ENCODE results near the gene MRPL19.

Gene MRPL19

GRCh38 chr2:75614162-75614651, 32.4 kb upstream of the MRPL19 start:
- FAIRE-seq, result no peak

DNA sequence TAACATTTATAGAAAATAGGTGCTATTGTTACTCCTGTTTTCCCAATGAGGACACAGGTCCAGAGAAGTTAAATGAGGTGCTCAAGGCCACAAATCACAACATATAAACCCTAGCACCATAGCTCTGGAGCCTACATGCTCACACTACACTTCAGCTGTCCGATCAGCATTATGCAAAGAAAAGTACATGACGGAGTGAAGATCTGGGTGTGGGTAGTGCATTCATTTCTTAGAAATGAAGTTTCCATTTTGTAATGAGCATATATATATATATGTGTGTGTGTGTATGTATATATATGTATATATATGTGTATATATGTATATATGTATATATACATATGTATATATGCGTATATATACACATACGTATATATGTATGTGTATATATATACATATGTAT, 30.2 kb upstream of the MRPL19 start:
- no peak for DNase-seq (ENCODE audit: insufficient read length, low spot score)
- no peak for FAIRE-seq

More at GRCh38 chr2:75614162-75614651, 32.4 kb upstream of the MRPL19 start:
- no peak for DNase-seq (ENCODE audit: insufficient read length, low spot score)

DNA sequence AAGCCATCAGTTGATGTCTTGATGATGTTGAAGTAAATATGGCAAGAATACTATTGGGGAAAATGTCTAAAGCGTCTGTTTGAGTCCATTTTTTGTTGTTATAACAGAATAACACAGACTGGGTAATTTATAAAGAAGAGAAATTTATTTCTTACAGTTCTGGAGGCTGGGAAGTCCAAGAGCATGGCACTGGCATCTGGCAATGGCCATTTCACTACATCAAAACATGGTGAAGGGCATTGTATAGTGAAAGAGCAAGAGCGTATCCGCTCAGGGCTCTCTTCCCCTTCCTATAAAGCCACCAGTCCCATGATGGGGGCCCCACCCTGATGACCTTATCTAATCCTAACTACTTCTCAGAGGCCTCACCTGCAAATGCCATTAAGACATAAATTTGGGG, 29.6 kb upstream of the MRPL19 start:
- no peak for DNase-seq (ENCODE audit: insufficient read length, low spot score)
- FAIRE-seq, result no peak

DNA sequence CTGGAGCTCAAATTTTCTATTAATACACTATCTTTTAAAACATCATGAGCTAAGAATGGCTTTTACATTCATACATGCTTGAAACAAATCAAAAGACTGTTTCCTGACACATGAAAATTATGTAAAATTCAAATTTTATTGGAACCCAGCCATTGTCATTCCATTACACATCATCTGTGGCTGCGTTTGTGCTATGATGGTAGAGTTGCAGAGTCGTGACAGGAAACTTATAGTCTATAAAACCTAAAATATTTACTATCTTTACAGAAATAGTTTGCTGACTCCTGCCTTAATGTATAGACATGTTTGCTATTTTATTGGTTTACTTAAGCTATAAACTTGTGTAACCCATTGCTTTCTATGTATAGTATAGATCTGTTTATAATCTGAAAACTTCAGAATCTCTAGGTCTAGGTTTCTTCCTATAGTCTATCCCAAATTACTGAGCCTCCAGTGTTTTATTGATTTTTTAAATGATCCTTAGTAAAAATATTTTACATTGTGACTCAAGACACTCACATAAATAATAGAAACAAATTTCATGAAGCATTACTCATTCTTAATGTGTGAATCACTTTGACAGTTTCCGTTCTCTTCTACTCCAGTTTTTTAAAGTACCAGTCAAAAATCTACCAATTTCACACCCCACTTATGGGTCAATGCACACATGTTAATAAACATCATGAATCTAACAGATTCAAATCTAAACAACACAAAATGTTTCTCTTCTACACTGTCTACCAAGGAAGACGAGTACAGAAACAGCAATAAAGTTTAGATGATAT, 26.4 kb upstream of the MRPL19 start:
- DNase-seq (ENCODE audit: insufficient read length, low spot score) (no peak), FAIRE-seq (peak; percentile 31)

- FAIRE-seq (no peak), DNase-seq (ENCODE audit: insufficient read length, low spot score) (no peak)
Measured at GRCh38 chr2:75621228-75621627, 25.4 kb upstream of the MRPL19 start.

DNA sequence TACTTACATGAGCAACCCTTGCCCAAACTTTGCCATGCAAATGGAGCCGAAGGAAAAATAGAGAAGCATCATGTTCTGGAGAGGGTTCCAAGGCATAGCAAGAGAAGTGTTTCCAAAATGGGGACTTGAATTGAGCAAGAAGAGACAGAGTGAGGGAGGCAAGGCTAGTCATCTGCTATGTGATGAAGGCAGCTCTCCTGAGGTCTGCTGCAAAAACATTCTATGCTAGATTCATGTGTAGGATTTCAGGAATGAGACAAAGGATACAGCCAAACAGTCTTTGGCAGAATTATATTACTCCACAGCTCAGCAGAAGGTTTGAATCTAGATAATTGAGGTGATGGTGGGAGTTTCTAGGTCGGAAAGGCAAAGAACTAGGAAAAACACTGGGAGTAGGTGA, 24.1 kb upstream of the MRPL19 start:
- FAIRE-seq (no peak), DNase-seq (ENCODE audit: insufficient read length, low spot score) (no peak)

DNA sequence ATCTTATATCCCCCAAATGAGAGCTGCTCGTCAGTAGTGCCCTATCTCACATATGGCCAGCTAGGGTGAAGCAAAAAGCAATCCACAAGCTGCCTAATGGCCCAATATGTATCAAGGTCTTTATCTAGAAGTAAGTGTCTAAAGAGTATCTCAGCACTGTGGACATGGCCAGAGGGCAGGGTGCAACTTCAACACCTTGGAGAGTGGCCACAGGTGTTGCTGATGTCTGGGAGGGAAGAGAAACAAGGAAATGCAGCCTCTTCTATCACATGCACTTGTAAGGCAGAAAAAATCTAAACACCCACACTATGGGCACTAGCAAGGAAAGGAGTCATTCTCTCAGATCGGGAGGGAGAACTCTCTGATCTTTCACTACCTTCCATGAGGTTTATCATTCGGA, 23.7 kb upstream of the MRPL19 start:
- DNase-seq (ENCODE audit: insufficient read length, low spot score), result no peak
- no peak for FAIRE-seq

- DNase-seq (ENCODE audit: insufficient read length, low spot score) (peak; percentile 47), FAIRE-seq (peak; percentile 84)
Measured at GRCh38 chr2:75627902-75628504, 18.6 kb upstream of the MRPL19 start.

- no peak for DNase-seq (ENCODE audit: insufficient read length, low spot score)
Measured at GRCh38 chr2:75632091-75632701, 14.4 kb upstream of the MRPL19 start.

GRCh38 chr2:75632813-75633212, 13.8 kb upstream of the MRPL19 start:
- FAIRE-seq (no peak), DNase-seq (ENCODE audit: insufficient read length, low spot score) (no peak)

More at GRCh38 chr2:75632091-75632701, 14.4 kb upstream of the MRPL19 start:
- no peak for FAIRE-seq

DNA sequence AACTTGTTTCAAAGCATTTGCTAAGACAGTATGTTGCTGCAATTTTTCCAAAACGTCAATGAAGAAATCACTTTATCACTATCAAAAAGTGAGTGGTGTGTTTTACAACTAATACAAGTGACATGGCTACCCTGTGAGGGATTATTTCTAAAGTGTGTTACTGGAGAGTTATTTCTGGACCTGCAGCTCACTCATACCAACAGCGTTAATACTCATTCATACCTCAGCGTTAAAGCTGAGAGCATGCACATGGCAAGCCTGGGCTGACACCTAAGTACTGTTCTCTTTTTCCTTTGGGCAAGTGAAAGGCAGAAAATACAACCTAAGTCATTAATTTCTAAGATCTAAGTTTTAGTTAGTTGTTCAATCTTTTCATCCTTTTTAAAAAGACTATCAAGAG, 13.0 kb upstream of the MRPL19 start:
- DNase-seq (ENCODE audit: insufficient read length, low spot score) (no peak), FAIRE-seq (no peak)

GRCh38 chr2:75634945-75635344, 11.6 kb upstream of the MRPL19 start:
- no peak for FAIRE-seq
- no peak for DNase-seq (ENCODE audit: insufficient read length, low spot score)

GRCh38 chr2:75637568-75637967, 9.0 kb upstream of the MRPL19 start:
- no peak for FAIRE-seq
- no peak for DNase-seq (ENCODE audit: insufficient read length, low spot score)

- peak; percentile 17 for DNase-seq (ENCODE audit: insufficient read length, low spot score)
Measured at GRCh38 chr2:75640621-75641121, 5.9 kb upstream of the MRPL19 start.

DNA sequence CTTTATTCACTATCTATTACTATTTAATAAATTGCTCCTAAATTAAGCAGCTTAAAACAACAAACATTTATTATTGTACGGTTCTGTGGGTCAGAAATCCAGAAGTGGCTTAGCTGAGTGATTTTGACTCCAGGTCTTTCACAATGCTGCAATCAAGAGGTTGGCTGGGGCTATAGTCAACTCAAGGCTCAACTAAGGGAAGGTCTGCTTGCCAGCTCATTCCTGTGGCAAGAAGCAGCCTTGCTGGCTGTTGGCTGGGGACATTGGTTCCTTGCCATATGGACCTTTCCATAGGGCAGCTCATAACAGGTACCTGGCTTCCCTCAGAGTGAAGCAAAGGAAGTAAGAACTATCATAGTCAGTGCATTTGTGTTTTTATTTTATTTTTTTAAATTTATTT, 5.0 kb upstream of the MRPL19 start:
- no peak for DNase-seq (ENCODE audit: insufficient read length, low spot score)
- no peak for FAIRE-seq

More at GRCh38 chr2:75640621-75641121, 5.9 kb upstream of the MRPL19 start:
- FAIRE-seq, result peak; percentile 68

- DNase-seq (ENCODE audit: insufficient read length, low spot score) (no peak), FAIRE-seq (no peak)
Measured at GRCh38 chr2:75643980-75644379, 2.6 kb upstream of the MRPL19 start.

- DNase-seq (ENCODE audit: insufficient read length, low spot score) (no peak), FAIRE-seq (no peak)
Measured at GRCh38 chr2:75645643-75646042, 940 bp upstream of the MRPL19 start.

GRCh38 chr2:75646090-75646582, 447 bp upstream of the MRPL19 start:
- FAIRE-seq (no peak), DNase-seq (ENCODE audit: insufficient read length, low spot score) (no peak)

DNA sequence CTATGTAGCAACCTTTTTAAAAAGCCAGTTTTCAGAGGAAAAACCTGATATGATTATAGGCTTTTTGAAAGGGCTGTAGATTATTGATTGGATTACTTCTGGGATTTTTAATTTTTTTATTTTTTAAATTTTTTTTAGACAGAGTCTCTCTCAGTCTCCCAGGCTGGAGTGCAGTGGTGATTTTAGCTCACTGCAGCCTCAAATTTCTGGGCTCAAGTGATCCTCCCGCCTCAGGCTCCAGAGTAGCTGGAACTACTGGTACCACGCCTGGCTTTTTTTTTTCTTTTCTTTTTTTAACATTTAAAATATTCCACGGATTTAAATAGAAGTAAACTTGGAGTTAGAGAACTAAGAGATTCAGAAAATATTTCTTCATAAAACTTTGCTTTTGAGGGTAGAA, 1.2 kb downstream of the MRPL19 start:
- no peak for FAIRE-seq
- no peak for DNase-seq (ENCODE audit: insufficient read length, low spot score)

DNA sequence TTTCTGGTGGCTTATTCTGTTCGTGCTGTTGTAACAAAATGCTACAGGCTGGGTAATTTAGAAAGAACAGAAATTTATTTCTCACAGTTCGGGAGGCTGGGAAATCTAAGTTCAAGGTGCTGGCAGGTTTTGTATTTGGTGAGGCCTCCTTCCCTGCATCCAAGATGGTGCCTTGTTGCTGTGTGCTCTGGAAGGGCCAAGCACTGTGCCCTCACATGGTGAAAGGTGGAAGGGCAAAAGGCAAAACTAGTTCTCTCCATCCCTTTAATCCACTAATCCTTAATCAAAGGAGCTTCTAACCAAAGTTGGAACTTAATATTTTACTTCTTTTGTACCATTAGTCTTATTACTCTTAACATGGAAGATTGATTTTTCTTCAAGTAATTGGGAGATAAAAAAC, 7.4 kb downstream of the MRPL19 start:
- FAIRE-seq (no peak), DNase-seq (ENCODE audit: insufficient read length, low spot score) (no peak)

DNA sequence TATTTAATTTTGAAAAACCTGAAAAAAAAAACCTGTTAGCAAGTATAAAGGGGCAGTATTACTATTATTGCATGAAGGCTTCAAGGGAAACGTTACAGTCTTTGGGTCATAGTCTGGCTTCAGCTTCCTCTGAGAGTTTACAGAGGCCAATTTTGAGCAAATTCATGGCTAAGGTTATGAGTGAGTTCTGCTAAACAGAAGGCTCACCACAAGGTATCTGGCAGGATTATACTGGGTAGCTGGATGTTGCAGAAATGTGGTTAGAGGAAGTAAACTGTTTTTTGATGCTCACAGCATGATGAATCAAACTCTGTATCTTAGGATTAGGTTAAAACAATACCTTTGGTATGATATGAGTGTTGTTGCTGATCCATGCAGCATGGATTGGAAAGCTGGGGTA, 9.3 kb downstream of the MRPL19 start:
- no peak for FAIRE-seq
- no peak for DNase-seq (ENCODE audit: insufficient read length, low spot score)
